ENCODE data around the gene EEF2KMT.

Gene EEF2KMT

DNA sequence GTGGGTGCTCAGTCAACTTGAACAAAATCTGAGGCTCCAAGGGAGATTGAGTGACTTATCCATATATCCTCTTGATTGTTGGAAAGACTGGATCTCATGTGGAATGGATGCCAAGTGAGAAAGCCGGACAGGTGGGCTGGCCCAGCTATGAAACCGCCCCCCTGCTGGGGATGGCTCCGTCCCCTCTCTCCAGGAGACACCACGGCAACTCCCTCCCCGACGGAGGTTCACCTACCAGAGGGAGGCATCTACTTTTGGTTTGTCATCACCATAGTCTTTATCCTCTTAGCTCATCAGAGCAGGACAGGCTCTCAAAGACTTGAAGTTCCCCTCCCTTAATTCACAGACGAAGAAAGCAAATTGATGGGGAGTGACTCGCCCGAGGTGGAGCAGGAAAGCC is 27.7 kb downstream of the EEF2KMT start:
- Histone ChIP-seq H2AFZ (ENCODE audit: low read depth, low read length) (no peak overlapping the region), H3K27ac (ENCODE audit: low read length) (no peak overlapping the region), H3K4me2 (ENCODE audit: insufficient read depth, low read length) (no peak overlapping the region), H4K20me1 (ENCODE audit: insufficient read depth, low read length) (no peaks in the 10 kb centered on the region), H3K79me2 (ENCODE audit: insufficient read depth, low read length) (peaks cover 20% of the 10 kb centered on the region), H3K36me3 (ENCODE audit: insufficient read depth, low read length) (peaks cover 13% of the 10 kb centered on the region), H3K4me3 (ENCODE audit: low read depth in 1 of 2, low read length in 2 of 2) (no peak overlapping the region), H3K27me3 (ENCODE audit: insufficient read depth, low read length, poor library complexity) (peaks cover 1% of the 10 kb centered on the region), H3K9me3 (ENCODE audit: insufficient read depth, low read length, severe bottlenecking) (no peaks in the 10 kb centered on the region), H3K4me1 (ENCODE audit: insufficient read depth, low read length) (peaks cover 29% of the 10 kb centered on the region), H3K9ac (ENCODE audit: low read depth, low read length) (no peak overlapping the region)
- TF ChIP-seq, protein P1, sequence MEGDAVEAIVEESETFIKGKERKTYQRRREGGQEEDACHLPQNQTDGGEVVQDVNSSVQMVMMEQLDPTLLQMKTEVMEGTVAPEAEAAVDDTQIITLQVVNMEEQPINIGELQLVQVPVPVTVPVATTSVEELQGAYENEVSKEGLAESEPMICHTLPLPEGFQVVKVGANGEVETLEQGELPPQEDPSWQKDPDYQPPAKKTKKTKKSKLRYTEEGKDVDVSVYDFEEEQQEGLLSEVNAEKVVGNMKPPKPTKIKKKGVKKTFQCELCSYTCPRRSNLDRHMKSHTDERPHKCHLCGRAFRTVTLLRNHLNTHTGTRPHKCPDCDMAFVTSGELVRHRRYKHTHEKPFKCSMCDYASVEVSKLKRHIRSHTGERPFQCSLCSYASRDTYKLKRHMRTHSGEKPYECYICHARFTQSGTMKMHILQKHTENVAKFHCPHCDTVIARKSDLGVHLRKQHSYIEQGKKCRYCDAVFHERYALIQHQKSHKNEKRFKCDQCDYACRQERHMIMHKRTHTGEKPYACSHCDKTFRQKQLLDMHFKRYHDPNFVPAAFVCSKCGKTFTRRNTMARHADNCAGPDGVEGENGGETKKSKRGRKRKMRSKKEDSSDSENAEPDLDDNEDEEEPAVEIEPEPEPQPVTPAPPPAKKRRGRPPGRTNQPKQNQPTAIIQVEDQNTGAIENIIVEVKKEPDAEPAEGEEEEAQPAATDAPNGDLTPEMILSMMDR (IDR thresholded peaks at IDR 0.05; ENCODE audit: borderline replicate concordance, extremely low read depth, low read length, poor library complexity, severe bottlenecking): no peak
- TF ChIP-seq EZH2 (IDR thresholded peaks at IDR 0.05; ENCODE audit: borderline replicate concordance, low read depth, low read length, severe bottlenecking): no peak
- DNase-seq (no peak), ATAC-seq (ENCODE audit: insufficient read depth, low read depth) (no peak)

DNA sequence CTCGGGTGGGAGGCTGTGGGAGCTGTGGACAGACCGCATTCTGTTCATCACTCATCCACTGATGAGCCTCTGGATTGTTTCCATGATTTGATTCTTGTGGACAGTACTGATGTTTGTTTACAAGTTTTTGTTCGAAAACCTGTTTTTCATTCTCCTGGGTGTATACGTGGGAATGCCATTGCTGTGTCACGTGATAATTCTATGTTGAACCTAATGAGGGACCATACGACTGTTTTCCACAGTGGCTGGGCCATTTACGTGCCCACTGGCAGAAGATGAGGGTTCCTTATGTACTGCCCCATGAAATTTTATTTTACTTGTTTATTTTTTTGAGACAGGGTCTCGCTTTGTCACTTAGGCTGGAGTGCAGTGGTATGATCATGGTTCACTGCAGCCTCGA is 28.5 kb downstream of the EEF2KMT start:
- peaks cover 20% of the 10 kb centered on the region for H3K79me2 ChIP-seq (ENCODE audit: insufficient read depth, low read length)
- no peaks in the 10 kb centered on the region for H4K20me1 ChIP-seq (ENCODE audit: insufficient read depth, low read length)
- peaks cover 29% of the 10 kb centered on the region for H3K4me1 ChIP-seq (ENCODE audit: insufficient read depth, low read length)
- no peak overlapping the region for H2AFZ ChIP-seq (ENCODE audit: low read depth, low read length)
- no peak for DNase-seq
- TF ChIP-seq EZH2 (IDR thresholded peaks at IDR 0.05; ENCODE audit: borderline replicate concordance, low read depth, low read length, severe bottlenecking): no peak
- TF ChIP-seq, protein P1 (IDR thresholded peaks at IDR 0.05; ENCODE audit: borderline replicate concordance, extremely low read depth, low read length, poor library complexity, severe bottlenecking): no peak
- no peak overlapping the region for H3K4me2 ChIP-seq (ENCODE audit: insufficient read depth, low read length)
- H3K27ac ChIP-seq (ENCODE audit: low read length): no peak overlapping the region
- H3K36me3 ChIP-seq (ENCODE audit: insufficient read depth, low read length): peaks cover 5% of the 10 kb centered on the region; the same call in 1 of the 2 replicates
- peaks cover 8% of the 10 kb centered on the region for H3K27me3 ChIP-seq (ENCODE audit: insufficient read depth, low read length, poor library complexity)
- no peak overlapping the region for H3K9ac ChIP-seq (ENCODE audit: low read depth, low read length)
- H3K9me3 ChIP-seq (ENCODE audit: insufficient read depth, low read length, severe bottlenecking): no peaks in the 10 kb centered on the region
- H3K4me3 ChIP-seq (ENCODE audit: low read depth in 1 of 2, low read length in 2 of 2): no peak overlapping the region
- ATAC-seq (ENCODE audit: insufficient read depth, low read depth): no peak

DNA sequence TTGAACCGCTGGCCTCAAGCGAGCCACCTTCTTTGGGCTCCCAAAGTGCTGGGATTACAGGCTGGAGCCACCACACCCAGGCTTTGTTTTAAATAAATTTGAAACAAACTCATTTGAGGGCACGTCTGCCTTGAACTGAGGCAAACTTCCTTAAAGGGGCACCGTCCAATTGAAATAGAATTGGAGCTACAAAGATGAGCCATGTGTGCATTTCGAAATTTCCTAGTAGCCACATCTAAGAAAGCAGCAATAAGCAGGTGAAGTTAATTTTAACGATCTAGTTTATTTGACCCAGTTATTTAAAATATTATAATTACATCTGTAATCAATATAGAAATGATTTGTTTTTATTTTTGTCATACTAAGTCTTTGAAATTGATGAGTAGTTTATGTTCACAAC is 31.1 kb downstream of the EEF2KMT start:
- Histone ChIP-seq H3K27me3 (ENCODE audit: insufficient read depth, low read length, poor library complexity) (peaks cover 8% of the 10 kb centered on the region), H2AFZ (ENCODE audit: low read depth, low read length) (no peak overlapping the region), H3K27ac (ENCODE audit: low read length) (no peak overlapping the region), H4K20me1 (ENCODE audit: insufficient read depth, low read length) (no peaks in the 10 kb centered on the region), H3K4me3 (ENCODE audit: low read depth in 1 of 2, low read length in 2 of 2) (no peak overlapping the region), H3K9ac (ENCODE audit: low read depth, low read length) (no peak overlapping the region), H3K79me2 (ENCODE audit: insufficient read depth, low read length) (peaks cover 4% of the 10 kb centered on the region), H3K4me1 (ENCODE audit: insufficient read depth, low read length) (peaks cover 12% of the 10 kb centered on the region), H3K9me3 (ENCODE audit: insufficient read depth, low read length, severe bottlenecking) (no peaks in the 10 kb centered on the region), H3K4me2 (ENCODE audit: insufficient read depth, low read length) (no peak overlapping the region), H3K36me3 (ENCODE audit: insufficient read depth, low read length) (no peaks in the 10 kb centered on the region)
- DNase-seq: no peak
- TF ChIP-seq, protein P1 (IDR thresholded peaks at IDR 0.05; ENCODE audit: borderline replicate concordance, extremely low read depth, low read length, poor library complexity, severe bottlenecking): no peak
- TF ChIP-seq EZH2 (IDR thresholded peaks at IDR 0.05; ENCODE audit: borderline replicate concordance, low read depth, low read length, severe bottlenecking): no peak
- no peak for ATAC-seq (ENCODE audit: insufficient read depth, low read depth)

DNA sequence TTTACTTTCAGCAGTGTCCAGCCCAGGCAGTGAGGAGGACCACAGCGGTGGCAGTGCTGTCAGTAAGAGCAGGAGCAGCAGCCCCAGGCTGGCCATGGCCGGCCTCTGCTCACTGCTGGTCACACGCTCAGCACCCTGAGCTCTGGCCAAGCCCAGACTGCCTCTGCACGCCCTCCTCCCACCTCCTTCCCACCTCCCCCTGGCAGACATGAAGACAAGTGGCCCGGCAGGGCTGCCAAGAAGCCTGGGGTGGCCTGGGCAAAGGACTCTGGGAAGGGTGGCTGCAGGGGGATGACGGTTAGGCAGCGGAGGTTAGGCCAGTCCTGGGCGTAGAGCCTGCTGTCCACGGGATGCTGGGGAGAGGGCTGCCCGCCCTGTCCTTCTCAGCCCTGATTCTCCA is 31.8 kb downstream of the EEF2KMT start, which contains the start of gene C16orf89:
TSS of gene C16orf89 (minus strand) at position 144 of the 400 bp plus-strand sequence. CDS start at position 96, 48 bp downstream.
- no peak within 1 kb of the TSS for H3K9ac ChIP-seq (ENCODE audit: low read depth, low read length)
- ATAC-seq (ENCODE audit: insufficient read depth, low read depth): no peak
- no peak for DNase-seq

More for the DNA sequence above, 31.8 kb downstream of the EEF2KMT start, which contains the start of gene C16orf89:
- no peaks in the 10 kb centered on the region for H3K36me3 ChIP-seq (ENCODE audit: insufficient read depth, low read length)
- H3K27me3 ChIP-seq (ENCODE audit: insufficient read depth, low read length, poor library complexity): peaks cover 8% of the 10 kb centered on the region
- peaks cover 5% of the 10 kb centered on the region for H3K4me1 ChIP-seq (ENCODE audit: insufficient read depth, low read length)
- H3K79me2 ChIP-seq (ENCODE audit: insufficient read depth, low read length): no peaks in the 10 kb centered on the region
- H4K20me1 ChIP-seq (ENCODE audit: insufficient read depth, low read length): no peaks in the 10 kb centered on the region
- no peak within 1 kb of the TSS for H2AFZ ChIP-seq (ENCODE audit: low read depth, low read length)
- H3K27ac ChIP-seq (ENCODE audit: low read length): no peak within 1 kb of the TSS
- no peaks in the 10 kb centered on the region for H3K9me3 ChIP-seq (ENCODE audit: insufficient read depth, low read length, severe bottlenecking)
- TF ChIP-seq, protein P1 (IDR thresholded peaks at IDR 0.05; ENCODE audit: borderline replicate concordance, extremely low read depth, low read length, poor library complexity, severe bottlenecking): no peak
- no peak for TF ChIP-seq EZH2 (IDR thresholded peaks at IDR 0.05; ENCODE audit: borderline replicate concordance, low read depth, low read length, severe bottlenecking)
- no peak within 1 kb of the TSS for H3K4me2 ChIP-seq (ENCODE audit: insufficient read depth, low read length)
- no peak within 1 kb of the TSS for H3K4me3 ChIP-seq (ENCODE audit: low read depth in 1 of 2, low read length in 2 of 2)
